Keratinocyte (primary cell): ENCODE measurements around the gene CYTH1. TPM values are rescaled to one million over a fixed set of nuclear protein-coding genes. Genes with fewer than 3 reads are reported as not detected.

Source experiments
- DNase-seq: peaks from one replicate; pipeline ENCODE4 v3.0.0-alpha.2; 2011; ENCODE audit warnings: low read depth, missing footprints, low spot score
- FAIRE-seq: peaks from 2 replicates; lab custom pipeline; 2011; peaks lifted over from hg19 to GRCh38; lab: Jason Lieb, UNC
- H2AFZ ChIP-seq: 2 replicates; pipeline ENCODE4 v1.6.0; 2012; ENCODE audit warnings: low read length, control low read depth, inconsistent platforms; ENCODE audit not compliant: control insufficient read depth
- H3K27ac ChIP-seq: 2 replicates; pipeline ENCODE4 v1.5.1; 2011; ENCODE audit warnings: low read length; ENCODE audit not compliant: control insufficient read depth, insufficient read depth
- H3K27me3 ChIP-seq: 3 replicates; pipeline ENCODE4 v1.6.0; 2011; ENCODE audit warnings: low read length; ENCODE audit not compliant: control insufficient read depth, insufficient read depth; ENCODE audit errors: extremely low read depth
- H3K36me3 ChIP-seq, 2 experiments: 2 replicates in 1 of 2; 3 replicates in 1 of 2; pipeline ENCODE4 v1.5.1; 2011; ENCODE audit warnings: low read length in 2 of 2, mild to moderate bottlenecking in 1 of 2; ENCODE audit not compliant: control insufficient read depth in 2 of 2, insufficient read depth in 2 of 2; ENCODE audit errors: extremely low read depth in 1 of 2
- H3K4me1 ChIP-seq: 3 replicates; pipeline ENCODE4 v1.5.1; 2011; ENCODE audit warnings: low read length; ENCODE audit not compliant: control insufficient read depth, insufficient read depth; ENCODE audit errors: extremely low read depth
- H3K4me2 ChIP-seq: 3 replicates; pipeline ENCODE4 v1.6.0; 2011; ENCODE audit warnings: low read depth, low read length; ENCODE audit not compliant: control insufficient read depth, insufficient read depth; ENCODE audit errors: extremely low read depth
- H3K4me3 ChIP-seq, 3 experiments: fragments of 200-600 bp in 1 of 3; sonication (generic) in 1 of 3; 2 replicates in 2 of 3; 3 replicates in 1 of 3; pipeline ENCODE4 v1.5.1; 2011 to 2016; ENCODE audit warnings: low read length in 3 of 3, mild to moderate bottlenecking in 3 of 3, control low read depth in 2 of 3, inconsistent platforms in 1 of 3, low read depth in 1 of 3, mixed read lengths in 1 of 3, mixed run types in 1 of 3, moderate library complexity in 1 of 3; ENCODE audit not compliant: control insufficient read depth in 2 of 3, insufficient read depth in 2 of 3; ENCODE audit errors: extremely low read depth in 1 of 3
- H3K79me2 ChIP-seq: 2 replicates; pipeline ENCODE4 v1.6.0; 2012; ENCODE audit warnings: low read length; ENCODE audit not compliant: control insufficient read depth, insufficient read depth
- H3K9ac ChIP-seq: 3 replicates; pipeline ENCODE4 v1.6.0; 2011; ENCODE audit warnings: low read length; ENCODE audit not compliant: control insufficient read depth, insufficient read depth; ENCODE audit errors: extremely low read depth
- H3K9me1 ChIP-seq: 3 replicates; pipeline ENCODE4 v1.6.0; 2011; ENCODE audit warnings: low read length; ENCODE audit not compliant: control insufficient read depth, insufficient read depth; ENCODE audit errors: extremely low read depth
- H3K9me3 ChIP-seq: 2 replicates; pipeline ENCODE4 v1.5.1; 2012; ENCODE audit warnings: low read depth, low read length; ENCODE audit not compliant: control insufficient read depth
- H4K20me1 ChIP-seq: 3 replicates; pipeline ENCODE4 v1.6.0; 2011; ENCODE audit warnings: low read length; ENCODE audit not compliant: control insufficient read depth, insufficient read depth; ENCODE audit errors: extremely low read depth
- CTCF ChIP-seq, 3 experiments: IDR thresholded peaks in 1 of 3; conservative IDR thresholded peaks in 1 of 3; optimal IDR thresholded peaks in 1 of 3; 2 replicates in 2 of 3; 3 replicates in 1 of 3; pipeline versions ENCODE3 to v1.5.1; 2011; ENCODE audit warnings: low read length in 3 of 3, mild to moderate bottlenecking in 3 of 3, moderate library complexity in 2 of 3, control low read depth in 1 of 3, inconsistent platforms in 1 of 3; ENCODE audit not compliant: insufficient read depth in 2 of 3; ENCODE audit errors: extremely low read depth in 1 of 3
- EZH2 ChIP-seq: IDR thresholded peaks from one replicate; pipeline ENCODE4 v1.6.1; 2012; ENCODE audit warnings: inconsistent platforms, mild to moderate bottlenecking, low read length, moderate library complexity
- dilution Hi-C: fragments of 300-500 bp; cut with MboI; formaldehyde crosslinking; loops from one replicate; pipeline ENCODE4 v1.7.0; 2020; ENCODE audit warnings: low sequenced_read_pairs; ENCODE audit not compliant: extremely low pct_ligation_motif_present
- polyA plus RNA-seq, 5 experiments: library from polyadenylated mRNA; depleted of rRNA in 3 of 5; stranded (reverse) in 3 of 5; stranded (forward) in 1 of 5; unstranded in 1 of 5; fragments of >200 nt; gene quantifications; 1 replicate in 1 of 5; 2 replicates in 3 of 5; 3 replicates in 1 of 5; pipeline versions ENCODE4 v1.2.1 to v1.2.3, GENCODE V29; 2011 to 2012; ENCODE audit warnings: missing spikeins in 2 of 5, low read depth in 1 of 5, low replicate concordance in 1 of 5

The CYTH1 gene
- polyA plus RNA-seq, 1 donor (not counting 4 experiments of a cell fraction or from before 2014, with no cell fraction given) = 28.3 TPM

- peaks cover 15% of the 10 kb centered on the region for H3K79me2 ChIP-seq
- no peak for DNase-seq
- peaks cover 4% of the 10 kb centered on the region for H4K20me1 ChIP-seq
- TF ChIP-seq EZH2 = no peak
- TF ChIP-seq CTCF (optimal IDR thresholded peaks at IDR 0.05 in 1 of 3, IDR thresholded peaks at IDR 0.05 in 1 of 3, conservative IDR thresholded peaks at IDR 0.05 in 1 of 3; ENCODE audit: extremely low read depth in 1 of 3, insufficient read depth in 2 of 3, low read length in 3 of 3) = no peak
- H3K27ac ChIP-seq = no peak overlapping the region
- no peak for FAIRE-seq
- dilution Hi-C loops = no loop called here
- H2AFZ ChIP-seq = no peak overlapping the region
- no peaks in the 10 kb centered on the region for H3K9me1 ChIP-seq
- no peaks in the 10 kb centered on the region for H3K27me3 ChIP-seq
- no peak overlapping the region for H3K9ac ChIP-seq
- no peaks in the 10 kb centered on the region for H3K9me3 ChIP-seq
- H3K36me3 ChIP-seq = peaks cover 56 to 75% of the 10 kb centered on the region in 2 experiments
- no peak overlapping the region for H3K4me2 ChIP-seq
- no peak overlapping the region for H3K4me3 ChIP-seq
- H3K4me1 ChIP-seq = no peaks in the 10 kb centered on the region
These were observed 40.5 kb upstream of the CYTH1 start for GRCh38 chr17:78822552-78822951.

- H3K9ac ChIP-seq = no peak overlapping the region
- H2AFZ ChIP-seq = no peak overlapping the region
- dilution Hi-C loops = no loop called here
- TF ChIP-seq EZH2 (no peak), CTCF (optimal IDR thresholded peaks at IDR 0.05 in 1 of 3, IDR thresholded peaks at IDR 0.05 in 1 of 3, conservative IDR thresholded peaks at IDR 0.05 in 1 of 3; ENCODE audit: extremely low read depth in 1 of 3, insufficient read depth in 2 of 3, low read length in 3 of 3) (no peak)
- DNase-seq = no peak
- no peak overlapping the region for H3K27ac ChIP-seq
- peaks cover 2% of the 10 kb centered on the region for H3K9me1 ChIP-seq
- FAIRE-seq = no peak
- H4K20me1 ChIP-seq = peaks cover 4% of the 10 kb centered on the region
- H3K79me2 ChIP-seq = peaks cover 15% of the 10 kb centered on the region
- H3K4me1 ChIP-seq = no peaks in the 10 kb centered on the region
- no peak overlapping the region for H3K4me3 ChIP-seq
- H3K4me2 ChIP-seq = no peak overlapping the region
- peaks cover 55 to 79% of the 10 kb centered on the region in 2 experiments for H3K36me3 ChIP-seq
- no peaks in the 10 kb centered on the region for H3K9me3 ChIP-seq
- no peaks in the 10 kb centered on the region for H3K27me3 ChIP-seq
These were observed 39.9 kb upstream of the CYTH1 start for GRCh38 chr17:78821961-78822360.
